GM12864 (cell line): Measurements from ENCODE around the gene TMEM187.

Source experiments
- DNase-seq: peaks from one replicate; pipeline ENCODE4 v3.0.0-alpha.2; 2011; ENCODE audit warnings: low read depth
- H3K4me3 ChIP-seq: 2 replicates; pipeline ENCODE4 v1.5.1; 2011; ENCODE audit warnings: mild to moderate bottlenecking, low read depth, low read length, control low read depth
- TF ChIP-seq, protein P1 (sequence below): IDR thresholded peaks from 2 replicates; pipeline ENCODE4 v1.5.1; 2011; ENCODE audit warnings: low read depth, mild to moderate bottlenecking, moderate library complexity, low read length, control low read depth, inconsistent platforms; ENCODE audit errors: missing control alignments

TMEM187 gene

DNA sequence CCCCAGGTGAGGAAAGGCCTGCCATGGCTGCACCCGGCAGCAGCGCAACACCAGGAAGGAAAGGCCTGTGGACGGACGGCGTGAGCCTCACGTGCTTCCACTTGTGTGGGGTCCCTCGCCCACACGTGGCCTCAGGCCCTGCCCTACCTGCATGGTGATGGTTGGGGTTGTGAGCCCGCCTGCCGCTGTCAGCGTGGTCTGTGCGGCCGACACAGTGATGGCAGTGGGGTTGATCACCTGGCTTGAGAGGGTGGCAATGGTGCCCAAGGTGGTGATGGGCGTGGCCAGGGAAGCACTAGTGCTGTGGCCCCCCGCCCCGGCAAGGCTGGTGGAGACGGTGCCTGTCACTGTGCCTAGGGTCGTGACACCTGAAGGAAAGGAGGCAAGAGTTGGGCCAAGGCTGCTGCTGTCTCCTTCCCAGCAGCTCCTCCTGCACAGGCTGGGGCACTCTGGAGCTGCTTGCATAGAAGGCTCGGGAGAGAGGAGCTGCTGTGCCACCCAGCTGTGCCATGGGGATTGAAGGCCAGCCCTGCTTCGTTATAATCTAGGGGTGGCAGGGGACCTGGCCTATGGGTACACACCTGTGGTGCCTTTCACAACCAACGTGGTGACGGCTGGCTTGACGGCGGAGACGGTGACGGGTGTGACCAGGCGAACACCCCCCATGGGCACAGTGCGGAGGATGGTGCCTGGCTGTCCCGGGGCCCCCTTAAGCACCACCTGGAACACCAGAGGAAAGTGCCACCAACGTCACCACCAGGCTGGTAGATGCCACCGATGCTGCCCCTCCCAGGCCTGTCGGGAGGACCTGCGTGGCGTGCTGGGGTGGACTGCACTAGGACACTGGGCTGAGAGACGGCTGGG lies 16.3 kb upstream of the TMEM187 start:
- DNase-seq, result no peak
- TF ChIP-seq, protein P1, sequence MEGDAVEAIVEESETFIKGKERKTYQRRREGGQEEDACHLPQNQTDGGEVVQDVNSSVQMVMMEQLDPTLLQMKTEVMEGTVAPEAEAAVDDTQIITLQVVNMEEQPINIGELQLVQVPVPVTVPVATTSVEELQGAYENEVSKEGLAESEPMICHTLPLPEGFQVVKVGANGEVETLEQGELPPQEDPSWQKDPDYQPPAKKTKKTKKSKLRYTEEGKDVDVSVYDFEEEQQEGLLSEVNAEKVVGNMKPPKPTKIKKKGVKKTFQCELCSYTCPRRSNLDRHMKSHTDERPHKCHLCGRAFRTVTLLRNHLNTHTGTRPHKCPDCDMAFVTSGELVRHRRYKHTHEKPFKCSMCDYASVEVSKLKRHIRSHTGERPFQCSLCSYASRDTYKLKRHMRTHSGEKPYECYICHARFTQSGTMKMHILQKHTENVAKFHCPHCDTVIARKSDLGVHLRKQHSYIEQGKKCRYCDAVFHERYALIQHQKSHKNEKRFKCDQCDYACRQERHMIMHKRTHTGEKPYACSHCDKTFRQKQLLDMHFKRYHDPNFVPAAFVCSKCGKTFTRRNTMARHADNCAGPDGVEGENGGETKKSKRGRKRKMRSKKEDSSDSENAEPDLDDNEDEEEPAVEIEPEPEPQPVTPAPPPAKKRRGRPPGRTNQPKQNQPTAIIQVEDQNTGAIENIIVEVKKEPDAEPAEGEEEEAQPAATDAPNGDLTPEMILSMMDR, result no peak
- H3K4me3 ChIP-seq, result no peak overlapping the region

GRCh38 chrX:153957224-153957623 lies 15.3 kb upstream of the TMEM187 start:
- TF ChIP-seq, protein P1, result no peak
- H3K4me3 ChIP-seq, result no peak overlapping the region
- DNase-seq, result no peak

- TF ChIP-seq, protein P1, result no peak
- H3K4me3 ChIP-seq, result no peak overlapping the region
- no peak for DNase-seq
These were observed 13.9 kb upstream of the TMEM187 start for GRCh38 chrX:153958605-153959004.

DNA sequence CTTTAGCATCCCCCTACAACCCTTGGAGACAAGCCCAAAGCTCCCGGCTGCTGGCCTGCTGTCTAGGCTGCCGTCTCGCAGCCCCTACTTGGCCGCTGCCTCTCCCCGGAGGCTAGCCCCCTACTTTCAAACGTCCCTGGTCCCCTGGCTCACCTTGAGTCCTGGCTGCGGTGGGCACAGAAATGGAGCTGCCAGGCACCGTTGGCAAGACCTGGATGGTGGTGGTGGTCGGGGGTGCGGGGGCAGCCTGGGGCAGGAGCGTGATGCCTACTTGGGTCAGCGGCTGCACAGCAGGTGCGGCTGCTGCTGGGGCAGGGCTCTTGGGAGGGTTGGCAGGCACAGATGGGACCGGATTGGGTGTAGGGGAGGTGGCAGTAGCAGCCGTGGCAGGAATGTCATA lies 12.9 kb upstream of the TMEM187 start:
- TF ChIP-seq, protein P1, result no peak
- DNase-seq, result no peak
- no peak overlapping the region for H3K4me3 ChIP-seq

DNA sequence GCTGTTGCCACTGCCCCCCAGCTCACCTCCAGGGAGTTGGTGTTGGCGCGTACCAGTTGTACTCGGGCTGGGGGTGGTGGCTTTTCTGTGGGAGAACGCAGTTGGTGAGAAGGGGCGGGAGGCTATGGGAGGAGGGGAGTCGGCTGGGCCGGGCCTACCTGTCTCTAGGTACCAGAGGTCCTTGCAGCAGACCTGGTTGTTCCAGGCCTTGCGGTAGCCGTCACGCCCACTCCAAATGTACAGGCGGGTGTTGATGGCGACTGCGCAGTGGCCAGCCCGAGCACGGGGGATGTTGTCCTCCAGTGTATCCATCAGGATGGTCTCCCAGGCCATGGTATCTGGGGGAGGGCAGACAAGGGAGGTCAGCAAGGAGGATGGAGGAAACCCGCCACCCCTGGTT lies 12.5 kb upstream of the TMEM187 start:
- no peak overlapping the region for H3K4me3 ChIP-seq
- TF ChIP-seq, protein P1, result no peak
- DNase-seq, result no peak

- no peak for DNase-seq
- TF ChIP-seq, protein P1, result no peak
- no peak overlapping the region for H3K4me3 ChIP-seq
These were observed 11.8 kb upstream of the TMEM187 start for GRCh38 chrX:153960786-153961185.

GRCh38 chrX:153961292-153961691 lies 11.3 kb upstream of the TMEM187 start:
- no peak for DNase-seq
- H3K4me3 ChIP-seq, result no peak overlapping the region
- TF ChIP-seq, protein P1, result no peak
